Adipose tissue (tissue), 3 donors: ENCODE data around the gene POLR2B. TPM values are rescaled to one million over a fixed set of nuclear protein-coding genes. Genes with fewer than 3 reads are reported as not detected.

Experiments
- H3K27ac ChIP-seq: one replicate; pipeline ENCODE4 v1.5.1; 2013; ENCODE audit warnings: low read depth, low read length
- WGBS, 3 donors: extraction: QIAGEN DNeasy Blood & Tissue Kit; methylation state at CpG; one replicate each; pipeline ENCODE4 v1.1.7; 2013; 5-methylcytosine and 5-hydroxymethylcytosine counted together
- polyA plus RNA-seq, 3 donors: library from polyadenylated mRNA; stranded (reverse); fragments of 200-250 nt; gene quantifications; one replicate each; pipeline ENCODE4 v1.2.3, GENCODE V29; 2013
- donor health status: healthy with polysubstance abuse.
- donor health status: Bipolar disorder and iron deficiency.
- donor health status: healthy.

The POLR2B gene
- polyA plus RNA-seq, 3 donors, result 18.7 to 33.5 (median 28.8) TPM

- WGBS, 3 donors, result 19 to 65% (median 37%) methylated on average over 2 of the region's 2 CpGs
- no peak overlapping the region for H3K27ac ChIP-seq
These were observed 92.6 kb downstream of the POLR2B start for GRCh38 chr4:57071326-57071725.

- WGBS, 3 donors, result 72 to 85% (median 77%) methylated on average over 5 of the region's 5 CpGs
- H3K27ac ChIP-seq, result no peak overlapping the region
These were observed 94.9 kb downstream of the POLR2B start for GRCh38 chr4:57073559-57073958.

- H3K27ac ChIP-seq, result no peak overlapping the region
- WGBS, 3 donors, result 25 to 39% (median 29%) methylated on average over 4 of the region's 4 CpGs
These were observed 96.0 kb downstream of the POLR2B start for GRCh38 chr4:57074744-57075143.

DNA sequence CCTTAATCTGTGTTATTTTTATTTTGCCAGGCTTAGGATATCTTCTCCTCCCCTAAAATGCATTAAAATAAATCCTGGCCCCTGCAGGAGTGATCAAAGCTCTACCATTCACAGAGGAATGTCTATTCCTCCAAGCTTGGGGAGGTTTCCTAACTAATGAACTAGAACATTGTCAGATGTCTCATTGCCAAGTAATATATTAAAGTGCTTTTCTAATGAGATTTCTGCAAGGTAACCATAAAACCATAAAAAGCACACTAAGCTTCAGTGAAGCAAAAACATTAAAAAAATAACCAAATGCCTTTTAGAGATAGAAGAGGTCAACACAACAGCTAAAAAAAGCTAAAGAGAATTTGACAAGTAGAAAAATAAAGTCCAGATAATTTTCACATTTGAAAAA lies 96.7 kb downstream of the POLR2B start:
- H3K27ac ChIP-seq, result no peak overlapping the region

DNA sequence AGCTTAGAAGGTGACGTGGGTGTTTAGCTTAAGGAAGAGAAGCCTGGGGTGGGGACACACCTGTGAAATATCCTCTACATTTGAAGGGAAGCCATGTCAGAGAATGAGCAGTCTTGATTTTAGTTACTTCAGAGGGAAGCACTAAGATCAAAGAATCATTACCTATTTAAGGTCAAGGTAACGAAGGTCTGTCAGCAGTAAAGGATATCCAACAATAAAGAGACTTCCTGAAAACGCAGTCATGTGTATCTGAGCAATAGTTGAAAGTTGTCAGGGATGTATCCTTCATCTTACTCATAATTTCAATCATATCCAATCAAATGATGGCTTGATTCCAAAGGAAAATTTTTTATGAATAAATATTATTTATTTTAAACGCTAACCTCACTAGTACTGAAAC lies 98.0 kb downstream of the POLR2B start:
- WGBS, 3 donors, result 50 to 61% (median 56%) methylated on average over 4 of the region's 4 CpGs

GRCh38 chr4:57077550-57078343 lies 99.1 kb downstream of the POLR2B start:
- WGBS, 3 donors, result 63 to 84% (median 83%) methylated on average over 14 of the region's 14 CpGs
- no peak overlapping the region for H3K27ac ChIP-seq

More for the DNA sequence above, 98.0 kb downstream of the POLR2B start:
- H3K27ac ChIP-seq, result no peak overlapping the region

DNA sequence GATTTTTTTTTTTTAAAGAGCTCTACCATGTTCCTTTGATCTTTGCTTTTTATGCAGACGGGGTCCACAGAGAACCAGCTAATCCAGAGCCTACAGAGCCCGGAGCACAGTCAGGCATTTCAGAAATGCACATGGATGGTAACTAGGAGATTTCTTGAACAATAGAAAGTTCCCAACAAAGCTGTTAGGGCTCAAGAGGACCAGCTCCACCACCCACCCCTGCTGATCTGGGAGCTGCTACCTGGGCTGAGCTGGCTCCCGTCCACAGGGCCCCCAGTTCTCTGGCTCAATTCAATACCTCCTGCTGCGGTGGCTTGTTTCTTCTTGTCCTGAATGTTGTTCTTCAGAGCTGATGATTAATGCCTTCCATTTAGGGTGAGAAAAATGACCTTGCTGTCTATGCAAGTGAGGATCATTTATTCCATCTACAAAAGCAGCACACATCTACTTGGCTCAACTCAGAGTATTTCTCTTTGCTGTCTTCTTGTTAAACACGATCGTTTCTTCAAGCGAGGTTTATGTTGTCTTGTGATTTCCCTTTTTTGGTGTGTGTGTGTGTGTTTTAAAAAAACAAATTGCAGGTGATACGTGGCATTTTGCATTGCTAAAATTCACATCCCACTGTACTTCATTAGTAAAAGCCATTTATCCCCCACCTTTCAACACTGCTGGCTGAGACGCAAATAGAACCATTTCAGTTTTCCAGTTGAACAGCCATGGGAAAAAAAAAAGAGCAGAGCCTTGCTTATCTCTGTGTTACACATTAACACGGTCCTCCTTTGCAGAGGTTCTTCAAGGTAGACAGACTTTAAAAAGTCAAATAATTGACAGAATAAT lies 100.2 kb downstream of the POLR2B start:
- WGBS, 3 donors, result 26 to 64% (median 63%) methylated on average over 10 of the region's 10 CpGs

More for the DNA sequence above, 100.2 kb downstream of the POLR2B start:
- no peak overlapping the region for H3K27ac ChIP-seq

Other genes with a start within 250 kb of the POLR2B start
- 1 to 10 TPM in 1 of 3 donors, under 1 TPM in 2; 0.13 to 1.2 (median 0.65) TPM for gene SPINK2, start 157.2 kb upstream of the POLR2B start, polyA plus RNA-seq
- gene REST, start 71.0 kb upstream of the POLR2B start, polyA plus RNA-seq, result 1 to 10 TPM; 3.3 to 6.0 (median 5.6) TPM
- 10 to 100 TPM in 2 of 3 donors, 1 to 10 TPM in 1; 9.3 to 21.9 (median 12.7) TPM for gene NOA1, start 1.3 kb upstream of the POLR2B start, polyA plus RNA-seq
- 100 to 1,000 TPM; 153 to 699 (median 661) TPM for gene IGFBP7, start 131.5 kb downstream of the POLR2B start, polyA plus RNA-seq